Measurements from ENCODE around the gene PALB2. TPM values are rescaled to one million over a fixed set of nuclear protein-coding genes. Genes with fewer than 3 reads are reported as not detected.

The PALB2 gene
- total RNA-seq, 1 experiment from 2014 or later, result 40.3 TPM

- Histone ChIP-seq H3K23ac (ENCODE audit: insufficient read length, low read depth, low read length) (no peak overlapping the region), H2BK20ac (ENCODE audit: low read depth, low read length, poor library complexity, severe bottlenecking) (no peak overlapping the region), H3K79me2 (ENCODE audit: insufficient read depth, low read length) (no peaks in the 10 kb centered on the region), H3K9me3 (ENCODE audit: control insufficient read depth, low read depth, low read length) (no peaks in the 10 kb centered on the region), H3K18ac (ENCODE audit: insufficient read length, low read depth, low read length) (no peak overlapping the region), H3K27ac (ENCODE audit: insufficient read length, low read depth, low read length) (no peak overlapping the region), H2BK15ac (ENCODE audit: low read depth, low read length) (no peak overlapping the region), H4K8ac (replicated peaks; ENCODE audit: insufficient read length, low read depth, low read length) (no peak overlapping the region), H2BK12ac (ENCODE audit: insufficient read length, low read depth, low read length) (no peak overlapping the region), H3K79me1 (ENCODE audit: insufficient read depth, low read depth, low read length, poor library complexity, severe bottlenecking) (no peaks in the 10 kb centered on the region), H3K4me1 (ENCODE audit: insufficient read depth, low read length) (no peaks in the 10 kb centered on the region), H3T11ph (ENCODE audit: low read length) (no peak overlapping the region), H3K4ac (ENCODE audit: low read depth, low read length) (no peak overlapping the region), H2AK5ac (ENCODE audit: insufficient read length, low read length) (no peak overlapping the region), H3K14ac (ENCODE audit: insufficient read depth, low read length) (no peak overlapping the region), H2AFZ (ENCODE audit: low read length) (no peak overlapping the region), H3K4me2 (ENCODE audit: insufficient read depth, insufficient read length, low read length) (no peak overlapping the region), H4K20me1 (ENCODE audit: control insufficient read depth, insufficient read depth, insufficient read length) (no peaks in the 10 kb centered on the region), H3K56ac (ENCODE audit: insufficient read length, low read depth, low read length) (no peak overlapping the region), H3K23me2 (ENCODE audit: insufficient read length, low read depth, low read length, poor library complexity, severe bottlenecking) (no peaks in the 10 kb centered on the region), H4K5ac (ENCODE audit: insufficient read length, low read depth, low read length) (no peak overlapping the region), H3K9ac (ENCODE audit: extremely low read depth, insufficient read length, low read length) (no peak overlapping the region), H2BK120ac (ENCODE audit: low read depth, low read length, poor library complexity, severe bottlenecking) (no peak overlapping the region), H3K27me3 (ENCODE audit: insufficient read depth, low read length) (no peaks in the 10 kb centered on the region), H2BK5ac (ENCODE audit: insufficient read length, low read length) (no peak overlapping the region), H4K91ac (ENCODE audit: insufficient read length, low read depth, low read length) (no peak overlapping the region)
- WGBS (ENCODE audit: extremely low coverage, insufficient read length, low lambda C conversion rate), result no CpG with 5 or more reads among the region's 1 CpG
- no peak overlapping the region for H3K4me3 Mint-ChIP-seq
- H3K27ac Mint-ChIP-seq, result no peak overlapping the region
- DNase-seq, result no peak
- H3K36me3 Mint-ChIP-seq (ENCODE audit: insufficient read depth in 1 of 3, low read depth in 3 of 3), result peaks cover 0 to 84% (median 63%) of the 10 kb centered on the region in 3 experiments; a peak in 6 of 7 replicates
- TF ChIP-seq CTCF (conservative IDR thresholded peaks at IDR 0.05), result no peak
- H3K4me1 Mint-ChIP-seq, result no peaks in the 10 kb centered on the region
- no peaks in the 10 kb centered on the region for H3K9me3 Mint-ChIP-seq
- H3K27me3 Mint-ChIP-seq (ENCODE audit: low read depth), result no peaks in the 10 kb centered on the region
Measured at GRCh38 chr16:23668225-23668624, 27.1 kb upstream of the PALB2 start.
